Fibroblast of lung (primary cell): ENCODE results near the gene ACBD6. TPM values are rescaled to one million over a fixed set of nuclear protein-coding genes. Genes with fewer than 3 reads are reported as not detected.

Experiments used
- polyA plus RNA-seq, 2 donors: library from polyadenylated mRNA; depleted of rRNA in 1 of 2; stranded (reverse) in 1 of 2; unstranded in 1 of 2; fragments of >200 nt; gene quantifications; 2 replicates each; pipeline ENCODE4 v1.2.1, GENCODE V29; 2011 to 2012; ENCODE audit warnings: missing spikeins in 1 of 2
- total RNA-seq: library from RNA; depleted of rRNA; stranded (reverse); fragments of >200 nt; gene quantifications from 2 replicates; pipeline ENCODE4 v1.2.1, GENCODE V29; 2014

ACBD6 gene
- total and polyA plus RNA-seq, 2 donors (not counting 1 experiment from before 2014, with no cell fraction given) = 63.4 to 78.7 TPM

Other genes starting within 250 kb of the ACBD6 start
- not detected in 2 replicates for gene OVAAL, start 56.4 kb upstream of the ACBD6 start, total RNA-seq
- not detected in 2 replicates for gene OVAAL, start 56.4 kb upstream of the ACBD6 start, polyA plus RNA-seq
- gene XPR1, start 129.4 kb upstream of the ACBD6 start, total RNA-seq = 28.0 and 31.5 TPM in 2 replicates
- gene XPR1, start 129.4 kb upstream of the ACBD6 start, polyA plus RNA-seq = 17.3 and 18.4 TPM in 2 replicates